DND-41 (cell line): Measurements from ENCODE around the gene SLC48A1.

Experiments used
- CTCF ChIP-seq: IDR thresholded peaks from 2 replicates; pipeline ENCODE4 v1.5.1; 2012; ENCODE audit warnings: borderline replicate concordance, low read length, moderate library complexity, mild to moderate bottlenecking; ENCODE audit not compliant: poor library complexity, severe bottlenecking; ENCODE audit errors: extremely low read depth
- EZH2 ChIP-seq: IDR thresholded peaks from 3 replicates; pipeline ENCODE4 v1.6.1; 2012; ENCODE audit warnings: borderline replicate concordance, low read depth, mild to moderate bottlenecking, moderate library complexity, low read length, inconsistent platforms; ENCODE audit not compliant: severe bottlenecking

- TF ChIP-seq EZH2 (no peak), CTCF (no peak)
These were observed 37.4 kb upstream of the SLC48A1 start for GRCh38 chr12:47735649-47736048.
